Immature natural killer cell (primary cell): ENCODE results near the gene C16orf54. TPM values are rescaled to one million over a fixed set of nuclear protein-coding genes. Genes with fewer than 3 reads are reported as not detected.
"Not testable (repeated sequence)": the region's sequence is repeated elsewhere in the genome, so short reads cannot be mapped to it uniquely, and the experiment has no call there.

Experiments used
- DNase-seq, 3 donors: peaks; one replicate each; pipeline ENCODE4 v3.0.0; 2022; ENCODE audit warnings: mixed read lengths in 1 of 3
- H3K27ac Mint-ChIP-seq, 6 donors: one replicate each; pipeline ENCODE4 v1.8.0; 2020; ENCODE audit warnings: mixed read lengths in 6 of 6, mild to moderate bottlenecking in 5 of 6, inconsistent platforms in 4 of 6, moderate library complexity in 3 of 6
- H3K27me3 Mint-ChIP-seq, 3 donors: one replicate each; pipeline ENCODE4 v1.8.0; 2020 to 2021; ENCODE audit warnings: low read depth in 3 of 3, mild to moderate bottlenecking in 3 of 3, mixed read lengths in 3 of 3, moderate library complexity in 3 of 3, inconsistent platforms in 1 of 3
- H3K36me3 Mint-ChIP-seq, 3 donors: one replicate each; pipeline ENCODE4 v1.8.0; 2020; ENCODE audit warnings: mixed read lengths in 3 of 3, inconsistent platforms in 2 of 3, mild to moderate bottlenecking in 2 of 3
- H3K4me1 Mint-ChIP-seq, 2 donors: one replicate each; pipeline ENCODE4 v1.8.0; 2020; ENCODE audit warnings: inconsistent platforms in 2 of 2, mild to moderate bottlenecking in 2 of 2, mixed read lengths in 2 of 2, moderate library complexity in 1 of 2
- H3K4me3 Mint-ChIP-seq, 5 donors: one replicate each; pipeline ENCODE4 v1.8.0; 2020; ENCODE audit warnings: mild to moderate bottlenecking in 5 of 5, mixed read lengths in 5 of 5, inconsistent platforms in 3 of 5, moderate library complexity in 3 of 5
- H3K9me3 Mint-ChIP-seq, 6 donors: one replicate each; pipeline ENCODE4 v1.8.0; 2020; ENCODE audit warnings: mild to moderate bottlenecking in 6 of 6, mixed read lengths in 6 of 6, inconsistent platforms in 4 of 6, moderate library complexity in 3 of 6
- polyA plus RNA-seq, 3 donors: library from polyadenylated mRNA; unstranded; fragments of 300-500 nt; fragmentation: Illumina TruSeq; gene quantifications; one replicate each; pipeline ENCODE4 v1.2.3, GENCODE V29; 2021

C16orf54 gene
- polyA plus RNA-seq, 3 donors from 2014 or later = 9.6 to 39.8 (median 21.9) TPM

GRCh38 chr16:29779474-29779873, 33.7 kb upstream of the C16orf54 start:
- no peak overlapping the region for H3K27ac Mint-ChIP-seq
- H3K9me3 Mint-ChIP-seq = no peaks in the 10 kb centered on the region
- no peak overlapping the region for H3K4me3 Mint-ChIP-seq
- H3K36me3 Mint-ChIP-seq = no peaks in the 10 kb centered on the region
- peaks cover 0 to 4% (median 0%) of the 10 kb centered on the region in 3 donors for H3K27me3 Mint-ChIP-seq
- H3K4me1 Mint-ChIP-seq = peaks cover 0 to 2% of the 10 kb centered on the region in 2 donors
- DNase-seq = no peak

- no peaks in the 10 kb centered on the region for H3K36me3 Mint-ChIP-seq
- H3K27me3 Mint-ChIP-seq = peaks cover 0 to 4% (median 0%) of the 10 kb centered on the region in 3 donors
- H3K9me3 Mint-ChIP-seq = no peaks in the 10 kb centered on the region
- DNase-seq = no peak
- H3K4me3 Mint-ChIP-seq = no peak within 1 kb of the TSS
- no peaks in the 10 kb centered on the region for H3K4me1 Mint-ChIP-seq
- H3K27ac Mint-ChIP-seq = peak within 1 kb of the TSS in 2 of 6 donors; percentile 60 to 63
Observed at GRCh38 chr16:29777576-29778350, 32.0 kb upstream of the C16orf54 start, which contains the start of gene ZG16. ZG16 (plus strand) TSS chr16:29778256; CDS start chr16:29779267, 1,011 bp downstream.

GRCh38 chr16:29775742-29776408, 30.1 kb upstream of the C16orf54 start:
- H3K4me1 Mint-ChIP-seq = no peaks in the 10 kb centered on the region
- DNase-seq = no peak
- peaks cover 0 to 2% (median 0%) of the 10 kb centered on the region in 3 donors for H3K27me3 Mint-ChIP-seq
- H3K27ac Mint-ChIP-seq = peak overlapping the region in 2 of 6 donors; percentile 5 to 33
- H3K9me3 Mint-ChIP-seq = no peaks in the 10 kb centered on the region
- H3K36me3 Mint-ChIP-seq = no peaks in the 10 kb centered on the region
- no peak overlapping the region for H3K4me3 Mint-ChIP-seq

GRCh38 chr16:29774730-29775129, 28.9 kb upstream of the C16orf54 start:
- no peaks in the 10 kb centered on the region for H3K4me1 Mint-ChIP-seq
- peaks cover 0 to 2% (median 0%) of the 10 kb centered on the region in 3 donors for H3K27me3 Mint-ChIP-seq
- H3K27ac Mint-ChIP-seq = peak overlapping the region in 1 of 6 donors; percentile 42
- no peaks in the 10 kb centered on the region for H3K36me3 Mint-ChIP-seq
- H3K4me3 Mint-ChIP-seq = no peak overlapping the region
- DNase-seq = no peak
- H3K9me3 Mint-ChIP-seq = no peaks in the 10 kb centered on the region

GRCh38 chr16:29772330-29772729, 26.5 kb upstream of the C16orf54 start:
- H3K27ac Mint-ChIP-seq = peak overlapping the region in 1 of 6 donors; percentile 45

GRCh38 chr16:29770250-29770929, 24.6 kb upstream of the C16orf54 start:
- Mint-ChIP-seq H3K27ac (peak overlapping the region in 1 of 6 donors; percentile 31), H3K4me3 (no peak overlapping the region)

More at GRCh38 chr16:29772330-29772729, 26.5 kb upstream of the C16orf54 start:
- not testable (repeated sequence) for H3K27me3 Mint-ChIP-seq, H3K9me3 Mint-ChIP-seq, H3K4me3 Mint-ChIP-seq, H3K4me1 Mint-ChIP-seq, H3K36me3 Mint-ChIP-seq, DNase-seq

GRCh38 chr16:29769507-29769906, 23.7 kb upstream of the C16orf54 start:
- no peak overlapping the region for H3K4me3 Mint-ChIP-seq
- H3K36me3 Mint-ChIP-seq = no peaks in the 10 kb centered on the region
- H3K27ac Mint-ChIP-seq = no peak overlapping the region
- no peak for DNase-seq
- H3K4me1 Mint-ChIP-seq = peaks cover 0 to 1% of the 10 kb centered on the region in 2 donors
- H3K9me3 Mint-ChIP-seq = no peaks in the 10 kb centered on the region
- H3K27me3 Mint-ChIP-seq = peaks cover 0 to 2% (median under 1%) of the 10 kb centered on the region in 3 donors

More at GRCh38 chr16:29770250-29770929, 24.6 kb upstream of the C16orf54 start:
- Mint-ChIP-seq H3K4me1 (peaks cover 0 to 1% of the 10 kb centered on the region in 2 donors), H3K27me3 (peaks cover 0 to 2% (median 0%) of the 10 kb centered on the region in 3 donors), H3K9me3 (no peaks in the 10 kb centered on the region), H3K36me3 (no peaks in the 10 kb centered on the region)
- no peak for DNase-seq

- H3K9me3 Mint-ChIP-seq = no peaks in the 10 kb centered on the region
Observed at GRCh38 chr16:29767062-29767461, 21.3 kb upstream of the C16orf54 start.

GRCh38 chr16:29766571-29766970, 20.8 kb upstream of the C16orf54 start:
- Mint-ChIP-seq H3K4me1 (peaks cover 9 to 15% of the 10 kb centered on the region in 2 donors), H3K4me3 (no peak overlapping the region), H3K9me3 (no peaks in the 10 kb centered on the region), H3K27me3 (peaks cover 0 to 2% (median 2%) of the 10 kb centered on the region in 3 donors), H3K27ac (no peak overlapping the region), H3K36me3 (no peaks in the 10 kb centered on the region)
- no peak for DNase-seq

More at GRCh38 chr16:29767062-29767461, 21.3 kb upstream of the C16orf54 start:
- Mint-ChIP-seq H3K27me3 (peaks cover 0 to 2% (median 2%) of the 10 kb centered on the region in 3 donors), H3K4me3 (no peak overlapping the region), H3K4me1 (peaks cover 9 to 12% of the 10 kb centered on the region in 2 donors), H3K27ac (no peak overlapping the region), H3K36me3 (no peaks in the 10 kb centered on the region)
- no peak for DNase-seq

GRCh38 chr16:29765167-29766032, 19.6 kb upstream of the C16orf54 start:
- Mint-ChIP-seq H3K4me3 (no peak overlapping the region), H3K9me3 (no peaks in the 10 kb centered on the region), H3K27ac (peak overlapping the region in 1 of 6 donors; percentile 40), H3K4me1 (peaks cover 9 to 15% of the 10 kb centered on the region in 2 donors), H3K36me3 (no peaks in the 10 kb centered on the region), H3K27me3 (peaks cover 0 to 2% (median 2%) of the 10 kb centered on the region in 3 donors)
- DNase-seq = no peak

GRCh38 chr16:29763326-29763725, 17.5 kb upstream of the C16orf54 start:
- peak overlapping the region in 1 of 6 donors; percentile 48 for H3K27ac Mint-ChIP-seq

GRCh38 chr16:29761882-29762281, 16.1 kb upstream of the C16orf54 start:
- Mint-ChIP-seq H3K27ac (no peak overlapping the region), H3K27me3 (peaks cover 0 to 2% (median 2%) of the 10 kb centered on the region in 3 donors), H3K36me3 (no peaks in the 10 kb centered on the region), H3K4me3 (no peak overlapping the region), H3K4me1 (peaks cover 9 to 15% of the 10 kb centered on the region in 2 donors), H3K9me3 (no peaks in the 10 kb centered on the region)
- no peak for DNase-seq

More at GRCh38 chr16:29763326-29763725, 17.5 kb upstream of the C16orf54 start:
- peaks cover 0 to 2% (median 2%) of the 10 kb centered on the region in 3 donors for H3K27me3 Mint-ChIP-seq
- H3K36me3 Mint-ChIP-seq = no peaks in the 10 kb centered on the region
- no peaks in the 10 kb centered on the region for H3K9me3 Mint-ChIP-seq
- peaks cover 9 to 15% of the 10 kb centered on the region in 2 donors for H3K4me1 Mint-ChIP-seq
- DNase-seq = peak; percentile 7 to 32 (median 31)
- peak overlapping the region; percentile 4 to 51 (median 16) for H3K4me3 Mint-ChIP-seq

- not testable (repeated sequence) for H3K27ac Mint-ChIP-seq, DNase-seq
Observed at GRCh38 chr16:29761280-29761651, 15.5 kb upstream of the C16orf54 start.

More at GRCh38 chr16:29761280-29761651, 15.5 kb upstream of the C16orf54 start:
- not testable (repeated sequence) for H3K36me3 Mint-ChIP-seq, H3K4me3 Mint-ChIP-seq, H3K27me3 Mint-ChIP-seq, H3K9me3 Mint-ChIP-seq
- H3K4me1 Mint-ChIP-seq = peaks cover 9 to 16% of the 10 kb centered on the region in 2 donors
